ENCODE results near the gene CTSL. TPM values are rescaled to one million over a fixed set of nuclear protein-coding genes. Genes with fewer than 3 reads are reported as not detected.

The CTSL gene
- polyA plus RNA-seq, 1 experiment = 224 TPM

DNA sequence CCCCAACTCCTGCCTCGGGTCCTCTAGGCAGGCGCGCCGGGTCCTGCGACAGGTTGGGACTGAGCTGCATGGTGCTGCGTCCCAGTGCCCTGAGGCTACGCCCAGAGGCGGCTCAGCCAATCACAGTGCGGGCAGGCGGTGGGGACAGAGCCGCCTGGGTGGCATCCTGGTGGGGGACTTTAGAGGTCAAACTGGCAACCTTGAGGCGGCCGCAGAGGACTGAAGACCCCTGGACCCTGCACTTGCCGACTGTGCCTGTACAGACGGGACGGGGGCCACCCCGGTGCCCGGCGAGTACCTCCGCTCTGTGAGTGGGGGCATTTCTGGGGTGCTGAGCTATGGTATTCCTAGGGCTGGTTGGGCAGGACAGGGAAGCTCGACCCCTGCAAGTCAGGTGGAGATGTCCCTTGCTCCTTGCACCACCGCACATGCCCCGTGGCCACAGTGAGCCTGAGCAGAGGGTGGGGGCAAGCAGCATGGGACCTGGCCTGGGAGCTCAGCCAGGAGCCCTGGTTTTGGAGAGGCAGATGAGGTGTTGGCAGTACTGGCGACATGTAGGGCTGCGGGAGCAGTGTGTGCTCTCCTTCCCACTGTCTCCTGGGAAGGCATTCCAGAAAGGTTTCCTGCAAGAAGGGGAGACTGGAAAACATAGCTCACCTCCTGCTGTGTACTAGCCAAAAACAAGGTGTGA lies 45.5 kb downstream of the CTSL start:
- Histone ChIP-seq H3K27ac (ENCODE audit: low read depth, low read length) (no peak overlapping the region), H3K9me3 (ENCODE audit: control insufficient read depth, insufficient read depth, low read length) (no peaks in the 10 kb centered on the region; the same call in 1 of the 2 replicates), H3K4me3 (ENCODE audit: low read depth, low read length) (no peak overlapping the region), H3K27me3 (ENCODE audit: control insufficient read depth, insufficient read depth, low read length) (peaks cover 10% of the 10 kb centered on the region)
- ChIA-PET POLR2A (no interaction called here), CTCF (no interaction called here)
- TF ChIP-seq, protein P1, sequence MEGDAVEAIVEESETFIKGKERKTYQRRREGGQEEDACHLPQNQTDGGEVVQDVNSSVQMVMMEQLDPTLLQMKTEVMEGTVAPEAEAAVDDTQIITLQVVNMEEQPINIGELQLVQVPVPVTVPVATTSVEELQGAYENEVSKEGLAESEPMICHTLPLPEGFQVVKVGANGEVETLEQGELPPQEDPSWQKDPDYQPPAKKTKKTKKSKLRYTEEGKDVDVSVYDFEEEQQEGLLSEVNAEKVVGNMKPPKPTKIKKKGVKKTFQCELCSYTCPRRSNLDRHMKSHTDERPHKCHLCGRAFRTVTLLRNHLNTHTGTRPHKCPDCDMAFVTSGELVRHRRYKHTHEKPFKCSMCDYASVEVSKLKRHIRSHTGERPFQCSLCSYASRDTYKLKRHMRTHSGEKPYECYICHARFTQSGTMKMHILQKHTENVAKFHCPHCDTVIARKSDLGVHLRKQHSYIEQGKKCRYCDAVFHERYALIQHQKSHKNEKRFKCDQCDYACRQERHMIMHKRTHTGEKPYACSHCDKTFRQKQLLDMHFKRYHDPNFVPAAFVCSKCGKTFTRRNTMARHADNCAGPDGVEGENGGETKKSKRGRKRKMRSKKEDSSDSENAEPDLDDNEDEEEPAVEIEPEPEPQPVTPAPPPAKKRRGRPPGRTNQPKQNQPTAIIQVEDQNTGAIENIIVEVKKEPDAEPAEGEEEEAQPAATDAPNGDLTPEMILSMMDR (IDR thresholded peaks at IDR 0.05; ENCODE audit: low read depth, low read length) = no peak
- DNase-seq (ENCODE audit: low read depth, low spot score) = no peak

DNA sequence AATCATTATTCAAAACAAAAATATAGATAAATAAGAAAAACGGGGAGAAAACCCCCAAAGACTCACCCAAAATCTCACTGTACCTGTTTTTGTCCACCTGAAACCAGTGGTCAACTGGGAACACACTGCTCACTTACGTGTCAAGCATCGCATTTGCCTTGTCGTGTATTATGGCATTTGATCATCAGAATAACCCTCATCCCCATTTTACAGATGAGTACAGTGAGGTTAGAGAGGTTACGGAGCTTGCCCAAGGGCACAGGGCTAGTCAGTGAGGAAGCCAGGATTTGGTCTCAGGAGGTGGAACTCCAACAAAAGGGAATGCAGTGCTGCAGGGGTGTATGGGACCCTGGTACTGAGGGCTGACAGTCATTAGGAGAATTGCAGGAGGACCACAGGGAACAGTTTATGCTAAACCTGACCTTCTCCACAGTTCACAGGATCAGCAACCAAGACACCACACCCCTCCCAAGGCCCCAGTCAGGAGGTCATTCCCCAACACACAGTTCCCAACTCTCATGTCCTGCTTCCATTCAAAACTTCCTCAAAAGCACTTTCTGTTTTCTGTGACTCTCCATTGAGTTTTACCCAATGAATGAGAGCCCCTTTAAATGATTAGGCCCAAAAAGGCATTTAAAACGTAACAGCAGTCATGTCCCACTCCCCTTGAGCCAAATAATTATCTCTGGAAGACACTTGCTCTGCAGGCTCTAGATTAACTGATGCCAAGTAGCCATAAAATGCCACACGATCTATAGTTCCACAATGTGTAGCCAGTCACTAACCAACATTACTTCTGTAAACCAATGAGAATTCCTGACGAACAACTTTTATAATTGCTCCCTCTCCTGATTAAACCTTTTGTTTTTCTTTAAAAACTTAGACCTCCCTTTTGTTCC lies 50.8 kb downstream of the CTSL start:
- H3K27ac ChIP-seq (ENCODE audit: low read depth, low read length) = no peak overlapping the region

DNA sequence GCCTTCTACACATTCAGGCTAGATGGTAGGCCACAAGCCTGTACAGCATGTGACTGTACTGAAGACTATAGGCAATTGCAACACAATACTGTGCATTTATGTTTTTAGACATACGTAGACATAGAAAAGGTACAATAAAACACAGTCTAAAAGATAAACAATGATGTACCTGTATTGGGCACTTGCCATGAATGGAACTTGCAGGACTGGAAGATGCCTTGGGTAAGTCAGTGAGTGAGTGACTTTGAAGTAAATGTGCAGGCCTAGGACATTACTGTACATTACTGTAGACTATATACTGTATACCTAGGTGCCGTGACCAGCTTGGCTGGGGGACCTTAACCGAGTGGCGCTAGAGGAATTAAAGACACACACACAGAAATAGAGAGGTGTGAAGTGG lies 53.1 kb downstream of the CTSL start:
- no peak overlapping the region for H3K27ac ChIP-seq (ENCODE audit: low read depth, low read length)
- ChIA-PET CTCF (no interaction called here), POLR2A (no interaction called here)
- TF ChIP-seq, protein P1 (IDR thresholded peaks at IDR 0.05; ENCODE audit: low read depth, low read length) = no peak
- no peak for DNase-seq (ENCODE audit: low read depth, low spot score)
- H3K9me3 ChIP-seq (ENCODE audit: control insufficient read depth, insufficient read depth, low read length) = no peaks in the 10 kb centered on the region
- H3K4me3 ChIP-seq (ENCODE audit: low read depth, low read length) = no peak overlapping the region
- H3K27me3 ChIP-seq (ENCODE audit: control insufficient read depth, insufficient read depth, low read length) = no peaks in the 10 kb centered on the region

More for the DNA sequence above, 50.8 kb downstream of the CTSL start:
- ChIA-PET POLR2A (no interaction called here), CTCF (no interaction called here)
- no peaks in the 10 kb centered on the region for H3K9me3 ChIP-seq (ENCODE audit: control insufficient read depth, insufficient read depth, low read length)
- DNase-seq (ENCODE audit: low read depth, low spot score) = no peak
- no peak overlapping the region for H3K4me3 ChIP-seq (ENCODE audit: low read depth, low read length)
- peaks cover 5% of the 10 kb centered on the region for H3K27me3 ChIP-seq (ENCODE audit: control insufficient read depth, insufficient read depth, low read length)
- TF ChIP-seq, protein P1 (IDR thresholded peaks at IDR 0.05; ENCODE audit: low read depth, low read length) = no peak

Other genes with a start within 250 kb of the CTSL start
- gene DAPK1, start 228.3 kb upstream of the CTSL start, polyA plus RNA-seq (2011; rRNA removed) = 0.01 and 0.12 TPM in 2 replicates
- gene SPATA31E1, start 156.8 kb downstream of the CTSL start, polyA plus RNA-seq (2011; rRNA removed) = 0.02 and 0.07 TPM in 2 replicates
- gene SPATA31C1, start 191.8 kb downstream of the CTSL start, polyA plus RNA-seq (2011; rRNA removed) = not detected in 2 replicates
- 9.9 TPM in 2 replicates for gene CDK20, start 248.4 kb downstream of the CTSL start, polyA plus RNA-seq (2011; rRNA removed)